Measurements from ENCODE around the gene IL1B.

Gene IL1B

DNA sequence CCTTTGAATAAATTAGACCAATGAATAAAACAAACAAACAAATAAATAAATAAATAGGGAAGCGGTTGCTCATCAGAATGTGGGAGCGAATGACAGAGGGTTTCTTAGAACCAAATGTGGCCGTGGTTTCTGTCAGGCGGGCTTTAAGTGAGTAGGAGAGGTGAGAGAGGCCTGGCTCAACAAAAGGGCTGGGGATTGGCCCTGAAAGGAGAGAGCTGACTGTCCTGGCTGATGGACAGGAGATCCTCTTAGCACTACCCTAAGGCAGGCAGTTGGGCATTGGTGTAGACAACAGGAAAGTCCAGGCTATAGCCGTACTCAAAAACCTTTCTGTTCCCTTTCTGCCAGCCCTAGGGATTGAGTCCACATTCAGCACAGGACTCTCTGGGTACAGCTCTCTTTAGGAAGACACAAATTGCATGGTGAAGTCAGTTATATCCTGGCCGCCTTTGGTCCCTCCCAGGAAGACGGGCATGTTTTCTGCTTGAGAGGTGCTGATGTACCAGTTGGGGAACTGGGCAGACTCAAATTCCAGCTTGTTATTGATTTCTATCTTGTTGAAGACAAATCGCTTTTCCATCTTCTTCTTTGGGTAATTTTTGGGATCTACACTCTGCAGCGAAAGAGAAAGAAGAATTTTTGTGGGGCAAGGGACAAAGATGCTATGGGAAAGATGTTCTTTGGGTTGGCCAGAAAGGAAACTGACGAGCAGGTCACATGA is 6.5 kb downstream of the IL1B start:
- no peak overlapping the region for H3K4me3 ChIP-seq (replicated peaks in 1 of 2; ENCODE audit: low read depth in 2 of 2, low read length in 2 of 2)
- DNase-seq (ENCODE audit: low read depth in 2 of 2) = peak in 1 of 2 donors; percentile 16
- TF ChIP-seq, protein P1, sequence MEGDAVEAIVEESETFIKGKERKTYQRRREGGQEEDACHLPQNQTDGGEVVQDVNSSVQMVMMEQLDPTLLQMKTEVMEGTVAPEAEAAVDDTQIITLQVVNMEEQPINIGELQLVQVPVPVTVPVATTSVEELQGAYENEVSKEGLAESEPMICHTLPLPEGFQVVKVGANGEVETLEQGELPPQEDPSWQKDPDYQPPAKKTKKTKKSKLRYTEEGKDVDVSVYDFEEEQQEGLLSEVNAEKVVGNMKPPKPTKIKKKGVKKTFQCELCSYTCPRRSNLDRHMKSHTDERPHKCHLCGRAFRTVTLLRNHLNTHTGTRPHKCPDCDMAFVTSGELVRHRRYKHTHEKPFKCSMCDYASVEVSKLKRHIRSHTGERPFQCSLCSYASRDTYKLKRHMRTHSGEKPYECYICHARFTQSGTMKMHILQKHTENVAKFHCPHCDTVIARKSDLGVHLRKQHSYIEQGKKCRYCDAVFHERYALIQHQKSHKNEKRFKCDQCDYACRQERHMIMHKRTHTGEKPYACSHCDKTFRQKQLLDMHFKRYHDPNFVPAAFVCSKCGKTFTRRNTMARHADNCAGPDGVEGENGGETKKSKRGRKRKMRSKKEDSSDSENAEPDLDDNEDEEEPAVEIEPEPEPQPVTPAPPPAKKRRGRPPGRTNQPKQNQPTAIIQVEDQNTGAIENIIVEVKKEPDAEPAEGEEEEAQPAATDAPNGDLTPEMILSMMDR (IDR thresholded peaks at IDR 0.05; ENCODE audit: low read depth, low read length) = no peak

DNA sequence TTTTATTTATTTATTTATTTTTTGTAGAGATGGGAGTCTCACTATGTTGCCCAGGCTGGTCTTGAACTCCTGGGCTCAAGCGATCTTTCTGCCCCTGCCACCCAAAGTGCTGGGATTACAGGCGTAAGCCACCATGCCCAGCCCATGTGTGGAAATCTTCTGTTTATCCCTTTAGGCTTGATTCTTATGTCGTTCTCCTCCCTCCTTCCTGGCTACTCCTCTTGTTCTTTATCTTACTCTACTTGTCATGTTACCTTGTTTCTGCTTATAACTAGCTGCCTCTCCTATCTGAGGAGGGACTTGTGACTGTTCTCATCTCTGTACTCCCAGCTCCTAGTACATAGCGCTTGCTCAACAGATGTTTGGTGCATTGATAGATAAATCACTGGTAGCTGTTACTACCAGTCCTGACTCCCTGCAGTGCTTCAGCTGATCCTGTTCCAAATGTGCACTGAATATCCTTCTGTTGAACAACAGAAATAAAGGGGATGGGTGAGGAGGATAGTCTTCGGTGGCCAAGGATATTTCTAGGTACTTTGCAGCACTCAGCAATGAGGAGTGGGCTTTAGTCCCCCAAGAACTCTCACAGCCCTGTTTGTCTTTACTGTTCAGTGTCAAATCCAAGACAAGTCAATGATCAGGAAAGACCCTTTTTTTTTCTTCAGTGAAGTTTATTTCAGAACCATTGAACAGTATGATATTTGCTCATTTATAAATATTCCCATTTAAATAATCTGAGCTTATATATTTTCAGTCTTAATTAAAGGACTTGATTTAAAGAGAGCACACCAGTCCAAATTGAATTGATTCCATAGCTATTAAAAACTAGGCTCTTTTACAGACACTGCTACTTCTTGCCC is 7.2 kb downstream of the IL1B start:
- TF ChIP-seq, protein P1 (IDR thresholded peaks at IDR 0.05; ENCODE audit: low read depth, low read length) = no peak
- H3K4me3 ChIP-seq (replicated peaks in 1 of 2; ENCODE audit: low read depth in 2 of 2, low read length in 2 of 2) = no peak overlapping the region

DNA sequence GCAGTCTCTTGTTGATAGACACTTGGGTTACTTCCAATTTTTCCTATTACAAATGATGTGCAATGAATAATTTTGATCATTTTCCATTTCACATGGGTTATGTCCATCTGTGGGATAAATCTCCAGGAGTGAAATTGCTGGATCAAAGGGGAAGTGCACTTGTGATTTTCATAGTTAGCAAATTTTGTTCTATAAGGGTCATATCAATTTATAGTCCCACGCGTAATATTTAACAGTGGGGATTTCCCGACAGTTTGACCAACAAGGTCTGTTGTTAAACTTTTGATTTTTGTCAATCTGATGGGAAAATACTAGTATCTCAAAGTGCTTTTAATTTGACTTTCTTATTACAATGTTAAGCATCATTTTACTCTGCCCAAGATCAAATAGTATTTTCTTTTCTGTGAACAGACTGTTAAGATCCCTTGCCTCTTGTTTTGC is 8.3 kb downstream of the IL1B start:
- H3K4me3 ChIP-seq (replicated peaks in 1 of 2; ENCODE audit: low read depth in 2 of 2, low read length in 2 of 2) = no peak overlapping the region
- DNase-seq (ENCODE audit: low read depth in 2 of 2) = peak in 1 of 2 donors; percentile 18
- TF ChIP-seq, protein P1 (IDR thresholded peaks at IDR 0.05; ENCODE audit: low read depth, low read length) = no peak

More for the DNA sequence above, 7.2 kb downstream of the IL1B start:
- peak in 1 of 2 donors; percentile 46 for DNase-seq (ENCODE audit: low read depth in 2 of 2)

DNA sequence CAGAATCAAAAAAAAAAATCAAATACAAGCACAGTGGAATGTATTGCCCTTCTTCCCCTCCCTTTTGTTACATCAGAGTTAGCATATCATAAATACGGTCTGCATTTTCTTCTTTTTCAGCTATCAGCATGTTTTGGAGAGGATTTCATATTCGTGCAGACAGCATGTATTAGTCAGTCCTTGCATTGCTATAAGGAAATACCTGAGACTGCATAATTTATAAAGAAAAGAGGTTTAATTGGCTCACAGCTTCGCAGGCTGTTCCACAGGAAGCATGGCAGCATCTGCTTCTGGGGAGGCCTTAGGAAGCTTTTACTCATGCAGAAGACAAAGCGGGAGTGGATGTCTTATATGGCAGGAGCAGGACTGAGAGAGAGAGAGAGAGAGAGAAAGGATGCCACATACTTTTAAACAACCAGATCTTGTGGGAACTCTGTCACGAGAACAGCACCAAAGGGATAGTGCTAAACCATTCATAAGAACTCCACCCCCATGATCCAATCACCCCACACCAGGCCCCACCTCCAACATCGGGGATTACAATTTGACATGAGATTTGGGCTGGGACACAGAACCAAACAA is 8.9 kb downstream of the IL1B start:
- peak in 1 of 2 donors; percentile 51 for DNase-seq (ENCODE audit: low read depth in 2 of 2)
- TF ChIP-seq, protein P1 (IDR thresholded peaks at IDR 0.05; ENCODE audit: low read depth, low read length) = no peak

DNA sequence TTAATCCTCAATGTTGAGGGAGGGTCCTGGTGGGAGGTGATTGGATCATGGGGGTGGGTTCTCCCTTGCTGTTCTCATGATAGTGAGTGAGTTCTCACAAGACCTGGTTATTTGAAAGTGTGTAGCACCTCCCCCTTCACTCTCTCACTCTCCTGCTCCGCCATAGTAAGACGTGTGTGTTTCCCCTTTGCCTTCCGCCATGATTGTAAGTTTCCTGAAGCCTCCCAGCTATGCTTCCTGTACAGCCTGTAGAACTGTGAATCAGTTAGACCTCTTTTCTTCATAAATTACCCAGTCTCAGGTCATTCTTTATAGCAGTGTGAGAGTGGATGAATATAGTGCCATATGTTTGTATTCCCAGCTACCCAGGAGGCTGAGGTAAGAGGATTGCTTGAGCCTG is 9.6 kb downstream of the IL1B start:
- TF ChIP-seq, protein P1 (IDR thresholded peaks at IDR 0.05; ENCODE audit: low read depth, low read length) = no peak
- no peak for DNase-seq (ENCODE audit: low read depth in 2 of 2)
- no peak overlapping the region for H3K4me3 ChIP-seq (replicated peaks in 1 of 2; ENCODE audit: low read depth in 2 of 2, low read length in 2 of 2)

More for the DNA sequence above, 8.9 kb downstream of the IL1B start:
- H3K4me3 ChIP-seq (replicated peaks in 1 of 2; ENCODE audit: low read depth in 2 of 2, low read length in 2 of 2) = no peak overlapping the region

DNA sequence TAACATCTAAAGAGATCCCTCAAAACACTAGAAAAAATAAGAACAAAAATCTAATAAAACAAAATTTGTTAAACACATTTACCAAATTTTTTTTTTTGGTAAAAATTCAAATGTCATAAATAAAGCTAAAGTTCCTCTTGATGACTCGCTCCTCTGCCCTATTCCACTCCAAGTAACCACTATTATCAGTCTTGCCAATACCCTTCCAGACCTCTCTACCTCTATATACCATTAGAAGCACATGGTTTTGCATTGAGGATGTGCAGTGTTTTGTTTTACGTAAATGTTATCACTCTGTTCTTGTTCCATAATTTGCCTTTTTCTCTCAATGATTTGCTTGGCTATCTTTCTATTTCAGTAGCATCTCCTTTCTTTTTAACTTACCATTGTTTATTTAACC is 10.9 kb downstream of the IL1B start:
- peak in 1 of 2 donors; percentile 23 for DNase-seq (ENCODE audit: low read depth in 2 of 2)
- H3K4me3 ChIP-seq (replicated peaks in 1 of 2; ENCODE audit: low read depth in 2 of 2, low read length in 2 of 2) = no peak overlapping the region
- TF ChIP-seq, protein P1 (IDR thresholded peaks at IDR 0.05; ENCODE audit: low read depth, low read length) = no peak
